HepG2 (cell line): Measurements from ENCODE around the gene FMNL2. TPM values are rescaled to one million over a fixed set of nuclear protein-coding genes. Genes with fewer than 3 reads are reported as not detected.

Source experiments
- ARID3A ChIP-seq: IDR thresholded peaks from 2 replicates; pipeline ENCODE4 v1.6.1; 2012; ENCODE audit warnings: low read depth, low read length, improper control_type of control experiment
- ARID4A ChIP-seq: sonication (generic); formaldehyde crosslinking; IDR thresholded peaks from 2 replicates; pipeline ENCODE4 v1.5.0; 2020; ENCODE audit warnings: mild to moderate bottlenecking, missing genetic modification reagents, borderline replicate concordance
- ATF2 ChIP-seq: sonication (generic); formaldehyde crosslinking; IDR thresholded peaks from 2 replicates; pipeline ENCODE4 v1.4.0; 2020; ENCODE audit warnings: missing genetic modification reagents
- EP300 ChIP-seq, 3 experiments: sonication (generic) in 1 of 3; formaldehyde crosslinking in 1 of 3; IDR thresholded peaks; 2 replicates each; pipeline versions ENCODE4 v1.5.1 to v1.6.1; 2011 to 2020; ENCODE audit warnings: low read depth in 2 of 3, low read length in 2 of 3, borderline replicate concordance in 1 of 3, improper control_type of control experiment in 1 of 3, mild to moderate bottlenecking in 1 of 3, missing genetic modification reagents in 1 of 3, moderate library complexity in 1 of 3
- ETV5 ChIP-seq: IDR thresholded peaks from 2 replicates; pipeline ENCODE4 v1.6.1; 2018; ENCODE audit warnings: missing biosample characterization, missing genetic modification reagents, inconsistent platforms, borderline replicate concordance
- FOXA3 ChIP-seq: IDR thresholded peaks from 2 replicates; pipeline ENCODE4 v1.6.1; 2016; ENCODE audit warnings: missing genetic modification reagents, missing compliant biosample characterization
- HDAC1 ChIP-seq: sonication (generic); formaldehyde crosslinking; IDR thresholded peaks from 2 replicates; pipeline ENCODE4 v1.5.1; 2020; ENCODE audit warnings: mild to moderate bottlenecking, missing genetic modification reagents
- KDM5A ChIP-seq: fragments of 200-600 bp; sonication (generic); IDR thresholded peaks from 2 replicates; pipeline ENCODE4 v1.7.0; 2018; ENCODE audit warnings: antibody characterized with exemption, mild to moderate bottlenecking, low read length, borderline replicate concordance
- KLF16 ChIP-seq, 2 experiments: sonication (generic) in 1 of 2; formaldehyde crosslinking in 1 of 2; IDR thresholded peaks; 2 replicates each; pipeline versions ENCODE4 v1.6.1 to v1.8.0; 2016 to 2023; ENCODE audit warnings: missing genetic modification reagents in 2 of 2, missing compliant biosample characterization in 1 of 2
- MAX ChIP-seq: IDR thresholded peaks from 2 replicates; pipeline ENCODE4 v1.6.1; 2012; ENCODE audit warnings: inconsistent platforms
- MXI1 ChIP-seq: IDR thresholded peaks from 3 replicates; pipeline ENCODE4 v1.6.1; 2012; ENCODE audit warnings: low read depth, low read length, inconsistent platforms, borderline replicate concordance
- RBM22 ChIP-seq: fragments of 200-400 bp; formaldehyde crosslinking; optimal IDR thresholded peaks from 2 replicates; pipeline ENCODE3; 2017; ENCODE audit warnings: mild to moderate bottlenecking, low read length, moderate library complexity
- RXRB ChIP-seq: IDR thresholded peaks from 2 replicates; pipeline ENCODE4 v1.6.1; 2016; ENCODE audit warnings: borderline replicate concordance, missing genetic modification reagents, missing compliant biosample characterization
- SOX13 ChIP-seq, 3 experiments: fragments of 450-650 bp in 1 of 3; sonication (generic) in 1 of 3; formaldehyde crosslinking in 1 of 3; IDR thresholded peaks in 2 of 3; conservative IDR thresholded peaks in 1 of 3; 2 replicates each; pipeline versions ENCODE4 v1.5.0 to v1.6.1; 2016 to 2020; ENCODE audit warnings: antibody characterized with exemption in 1 of 3, mild to moderate bottlenecking in 1 of 3, missing compliant biosample characterization in 1 of 3, missing genetic modification reagents in 1 of 3, moderate library complexity in 1 of 3
- SOX5 ChIP-seq: IDR thresholded peaks from 2 replicates; pipeline ENCODE4 v1.6.1; 2016; ENCODE audit warnings: borderline replicate concordance
- THAP11 ChIP-seq: IDR thresholded peaks from 2 replicates; pipeline ENCODE4 v1.6.1; 2016; ENCODE audit warnings: missing biosample characterization, missing genetic modification reagents
- YEATS2 ChIP-seq: sonication (generic); formaldehyde crosslinking; IDR thresholded peaks from 2 replicates; pipeline ENCODE4 v1.4.0; 2020; ENCODE audit warnings: missing genetic modification reagents, borderline replicate concordance
- ZBTB21 ChIP-seq: sonication (generic); formaldehyde crosslinking; IDR thresholded peaks from 2 replicates; pipeline ENCODE4 v1.4.0; 2020; ENCODE audit warnings: missing genetic modification reagents
- ZNF30 ChIP-seq: sonication (generic); formaldehyde crosslinking; IDR thresholded peaks from 2 replicates; pipeline ENCODE4 v1.5.0; 2020; ENCODE audit warnings: mild to moderate bottlenecking, missing genetic modification reagents
- ZNF615 ChIP-seq: sonication (generic); formaldehyde crosslinking; IDR thresholded peaks from 2 replicates; pipeline ENCODE4 v1.5.0; 2020; ENCODE audit warnings: mild to moderate bottlenecking, missing genetic modification reagents, borderline replicate concordance
- polyA plus RNA-seq, 8 experiments: library from polyadenylated mRNA; depleted of rRNA in 3 of 8; stranded (reverse) in 7 of 8; unstranded in 1 of 8; fragments of >200 nt; fragmentation: Illumina TruSeq in 4 of 8; extraction: Trizol in 4 of 8; gene quantifications; 2 replicates each; pipeline versions ENCODE4 v1.2.1 to v1.2.3, GENCODE V29; 2011 to 2016; ENCODE audit warnings: low read depth in 4 of 8, missing spikeins in 1 of 8, mixed read lengths in 1 of 8; ENCODE audit not compliant: insufficient read depth in 1 of 8
- total RNA-seq, 5 experiments: library from RNA; depleted of rRNA; stranded (reverse); fragments of >200 nt; fragmentation: Illumina TruSeq; extraction: Trizol; gene quantifications; 2 replicates each; pipeline ENCODE4 v1.2.3, GENCODE V29; 2016; ENCODE audit warnings: low read depth in 1 of 5

The FMNL2 gene
- total and polyA plus RNA-seq, 2 of the 13 experiments (the other 11 are each of a cell fraction or from before 2014, with no cell fraction given) = 66.5 to 67.7 TPM

- TF ChIP-seq FOXA3 (CRISPR knock-in tag) (peak; percentile 51; the same call in 1 of the 2 replicates), KLF16 (CRISPR knock-in tag; IDR thresholded peaks at IDR 0.05) (0 out of 4 replicates have a peak, but pooled peaks of 1 of the 2 experiments have one; percentile 36), MAX (peak; percentile 49; the same call in 1 of the 2 replicates), THAP11 (CRISPR knock-in tag) (peak; percentile 35; the same call in 1 of the 2 replicates), ZNF615 (CRISPR knock-in tag) (no peak), RXRB (peak; percentile 53; the same call in 1 of the 2 replicates), HDAC1 (CRISPR knock-in tag) (peak; percentile 52), ETV5 (CRISPR knock-in tag) (peak; percentile 78; the same call in 1 of the 2 replicates), ARID3A (peak; percentile 54), KDM5A (no peak), SOX5 (CRISPR knock-in tag) (peak; percentile 84), MXI1 (0 out of 3 replicates have a peak, but pooled peaks have one; percentile 30), EP300 (IDR thresholded peaks at IDR 0.05; ENCODE audit: low read depth in 2 of 2, low read length in 2 of 2) (peak in 1 of 2 experiments; percentile 65; a peak in 2 of 4 replicates), EP300 (CRISPR knock-in tag; IDR thresholded peaks at IDR 0.05; ENCODE audit: borderline replicate concordance) (no peak), ZBTB21 (CRISPR knock-in tag) (peak; percentile 79), ARID4A (CRISPR knock-in tag) (no peak), YEATS2 (CRISPR knock-in tag) (peak; percentile 58; the same call in 1 of the 2 replicates), SOX13 (IDR thresholded peaks at IDR 0.05) (peak; percentile 32; the same call in 1 of the 2 replicates), SOX13 (CRISPR knock-in tag; conservative IDR thresholded peaks at IDR 0.05 in 1 of 2, IDR thresholded peaks at IDR 0.05 in 1 of 2) (peak in 1 of 2 experiments; percentile 75; a peak in 2 of 4 replicates), RBM22 (peak; percentile 12), ZNF30 (CRISPR knock-in tag) (no peak), ATF2 (CRISPR knock-in tag) (no peak)
These were observed 86.8 kb downstream of the FMNL2 start (continued) for GRCh38 chr2:152421521-152422370.
